Thoracic aorta (tissue), 2 donors: Measurements from ENCODE around the gene STK32B. TPM values are rescaled to one million over a fixed set of nuclear protein-coding genes. Genes with fewer than 3 reads are reported as not detected.

Source experiments
- ATAC-seq: fragments of 150-250 bp; one replicate; pipeline ENCODE4 v1.8.0; 2017; ENCODE audit warnings: low read depth; ENCODE audit not compliant: insufficient number of reproducible peaks, low FRiP score
- DNase-seq: peaks from one replicate; pipeline ENCODE4 v3.0.0-alpha.2; 2020; ENCODE audit warnings: low spot score
- H3K27ac ChIP-seq, 2 donors: fragments of 200-600 bp; sonication (generic); 1 replicate in 1 of 2; 2 replicates in 1 of 2; pipeline ENCODE4 v1.5.1; 2016; ENCODE audit warnings: mild to moderate bottlenecking in 2 of 2, moderate library complexity in 2 of 2
- H3K27me3 ChIP-seq: fragments of 200-600 bp; sonication (generic); replicated peaks from 2 replicates; pipeline ENCODE4 v1.6.0; 2016; ENCODE audit warnings: mild to moderate bottlenecking; ENCODE audit not compliant: insufficient read depth
- H3K36me3 ChIP-seq: fragments of 200-600 bp; sonication (generic); one replicate; pipeline ENCODE4 v1.5.1; 2016
- H3K4me1 ChIP-seq, 2 donors: fragments of 200-600 bp; sonication (generic); 1 replicate in 1 of 2; 2 replicates in 1 of 2; pipeline versions ENCODE4 v1.5.1 to v1.6.0; 2016; ENCODE audit warnings: low read depth in 2 of 2, mild to moderate bottlenecking in 1 of 2; ENCODE audit not compliant: control insufficient read depth in 1 of 2
- H3K4me3 ChIP-seq: fragments of 200-600 bp; sonication (generic); 2 replicates; pipeline ENCODE4 v1.5.1; 2016; ENCODE audit warnings: mild to moderate bottlenecking
- H3K9me3 ChIP-seq: fragments of 200-600 bp; sonication (generic); 2 replicates; pipeline ENCODE4 v1.5.1; 2016
- total RNA-seq, 2 donors: library from RNA; depleted of rRNA; stranded (reverse); fragments of >200 nt; gene quantifications; one replicate each; pipeline versions ENCODE4 v1.1.0 to v1.2.3, GENCODE V29; 2016
- TF ChIP-seq, protein P1 (sequence below): fragments of 200-600 bp; sonication (generic); IDR thresholded peaks from one replicate; pipeline ENCODE4 v1.5.1; 2019; ENCODE audit warnings: antibody characterized with exemption

STK32B gene
- total RNA-seq, 2 donors from 2014 or later: 4.5 to 7.0 TPM

DNA sequence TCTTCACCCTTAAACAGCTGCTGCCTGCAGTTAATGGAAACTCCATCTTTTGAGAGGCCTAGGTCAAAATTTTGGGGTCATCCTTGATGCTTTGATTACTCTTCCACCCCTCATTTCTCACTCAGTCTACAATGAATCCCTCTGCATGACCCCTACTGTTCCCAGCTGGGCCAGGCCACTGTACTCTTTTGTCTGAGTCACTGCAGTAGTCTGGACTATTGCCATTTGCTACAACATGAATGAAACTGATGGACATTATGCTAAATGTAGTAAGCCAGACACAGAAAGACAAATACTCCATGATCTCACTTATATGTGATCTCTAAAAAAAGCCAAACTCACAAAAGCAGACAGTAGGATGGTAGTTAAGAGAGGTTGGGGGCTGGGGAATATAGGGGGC, 28.3 kb downstream of the STK32B start:
- Histone ChIP-seq H3K36me3 (no peaks in the 10 kb centered on the region), H3K4me1 (no peaks in the 10 kb centered on the region), H3K27me3 (no peaks in the 10 kb centered on the region), H3K27ac (no peak overlapping the region), H3K9me3 (peaks cover 4% of the 10 kb centered on the region), H3K4me3 (no peak overlapping the region)
- TF ChIP-seq, protein P1, sequence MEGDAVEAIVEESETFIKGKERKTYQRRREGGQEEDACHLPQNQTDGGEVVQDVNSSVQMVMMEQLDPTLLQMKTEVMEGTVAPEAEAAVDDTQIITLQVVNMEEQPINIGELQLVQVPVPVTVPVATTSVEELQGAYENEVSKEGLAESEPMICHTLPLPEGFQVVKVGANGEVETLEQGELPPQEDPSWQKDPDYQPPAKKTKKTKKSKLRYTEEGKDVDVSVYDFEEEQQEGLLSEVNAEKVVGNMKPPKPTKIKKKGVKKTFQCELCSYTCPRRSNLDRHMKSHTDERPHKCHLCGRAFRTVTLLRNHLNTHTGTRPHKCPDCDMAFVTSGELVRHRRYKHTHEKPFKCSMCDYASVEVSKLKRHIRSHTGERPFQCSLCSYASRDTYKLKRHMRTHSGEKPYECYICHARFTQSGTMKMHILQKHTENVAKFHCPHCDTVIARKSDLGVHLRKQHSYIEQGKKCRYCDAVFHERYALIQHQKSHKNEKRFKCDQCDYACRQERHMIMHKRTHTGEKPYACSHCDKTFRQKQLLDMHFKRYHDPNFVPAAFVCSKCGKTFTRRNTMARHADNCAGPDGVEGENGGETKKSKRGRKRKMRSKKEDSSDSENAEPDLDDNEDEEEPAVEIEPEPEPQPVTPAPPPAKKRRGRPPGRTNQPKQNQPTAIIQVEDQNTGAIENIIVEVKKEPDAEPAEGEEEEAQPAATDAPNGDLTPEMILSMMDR: no peak
- DNase-seq: no peak
- ATAC-seq: no peak

GRCh38 chr4:5081441-5081999, 30.2 kb downstream of the STK32B start:
- no peak overlapping the region for H3K4me3 ChIP-seq
- peaks cover 9% of the 10 kb centered on the region for H3K9me3 ChIP-seq
- no peak for DNase-seq
- TF ChIP-seq, protein P1: no peak
- no peak for ATAC-seq
- no peak overlapping the region for H3K27ac ChIP-seq
- no peaks in the 10 kb centered on the region for H3K27me3 ChIP-seq
- no peaks in the 10 kb centered on the region for H3K36me3 ChIP-seq
- no peaks in the 10 kb centered on the region for H3K4me1 ChIP-seq

DNA sequence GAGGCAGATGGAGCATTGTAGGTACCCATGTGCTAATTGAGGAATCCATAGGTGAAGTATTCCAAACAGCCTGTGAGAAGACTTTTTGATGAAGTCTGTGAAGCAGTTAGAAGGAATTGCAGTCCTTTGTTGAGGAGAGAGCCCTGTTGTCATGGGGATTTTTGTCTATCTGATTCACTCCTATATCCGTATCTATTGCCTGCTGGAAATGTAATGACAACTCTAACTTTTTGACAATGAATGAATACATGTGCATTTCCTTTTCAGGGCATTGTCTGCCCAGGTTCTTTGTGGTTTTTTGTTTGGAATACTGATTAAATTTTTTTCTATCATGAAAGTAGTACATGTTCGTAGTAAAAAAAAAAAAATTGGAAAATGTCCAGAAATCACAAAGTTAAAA, 31.1 kb downstream of the STK32B start:
- H3K4me3 ChIP-seq: no peak overlapping the region
- ATAC-seq (no peak), DNase-seq (no peak)
- peaks cover 14% of the 10 kb centered on the region for H3K9me3 ChIP-seq
- H3K27me3 ChIP-seq: no peaks in the 10 kb centered on the region
- H3K27ac ChIP-seq: no peak overlapping the region
- H3K4me1 ChIP-seq: no peaks in the 10 kb centered on the region
- TF ChIP-seq, protein P1: no peak
- H3K36me3 ChIP-seq: no peaks in the 10 kb centered on the region

GRCh38 chr4:5084911-5085475, 33.7 kb downstream of the STK32B start:
- no peaks in the 10 kb centered on the region for H3K36me3 ChIP-seq
- ATAC-seq (no peak), DNase-seq (no peak)
- TF ChIP-seq, protein P1: no peak
- H3K27ac ChIP-seq: no peak overlapping the region
- peaks cover 14% of the 10 kb centered on the region for H3K9me3 ChIP-seq
- H3K27me3 ChIP-seq: no peaks in the 10 kb centered on the region
- no peak overlapping the region for H3K4me3 ChIP-seq
- no peaks in the 10 kb centered on the region for H3K4me1 ChIP-seq

GRCh38 chr4:5086535-5086934, 35.3 kb downstream of the STK32B start:
- Histone ChIP-seq H3K27ac (no peak overlapping the region), H3K36me3 (no peaks in the 10 kb centered on the region), H3K27me3 (no peaks in the 10 kb centered on the region), H3K9me3 (peaks cover 14% of the 10 kb centered on the region), H3K4me3 (no peak overlapping the region), H3K4me1 (no peaks in the 10 kb centered on the region)
- no peak for DNase-seq
- ATAC-seq: no peak
- TF ChIP-seq, protein P1: no peak
